A549 (cell line): ENCODE data around the gene PADI4.

Experiments
- CEBPB ChIP-seq, 2 experiments: fragments of >200 bp in 1 of 2; sonication (Bioruptor Twin) in 1 of 2; formaldehyde crosslinking in 1 of 2; IDR thresholded peaks; 2 replicates each; pipeline ENCODE4 v1.6.1; 2012 to 2016
- CTCF ChIP-seq: fragments of >200 bp; sonication (Bioruptor Twin); formaldehyde crosslinking; IDR thresholded peaks from 3 replicates; pipeline ENCODE4 v1.5.1; 2016
- EP300 ChIP-seq, 2 experiments: fragments of >200 bp; sonication (Bioruptor Twin); formaldehyde crosslinking; IDR thresholded peaks; 2 replicates in 1 of 2; 3 replicates in 1 of 2; pipeline ENCODE4 v1.6.1; 2016 to 2017
- ESRRA ChIP-seq: fragments of 150-350 bp; IDR thresholded peaks from 2 replicates; pipeline ENCODE4 v1.6.1; 2014; ENCODE audit warnings: mild to moderate bottlenecking, low read length, borderline replicate concordance
- NR3C1 ChIP-seq: fragments of >200 bp; sonication (Bioruptor Twin); formaldehyde crosslinking; IDR thresholded peaks from 3 replicates; pipeline ENCODE4 v1.6.1; 2017
- POLR2A ChIP-seq: IDR thresholded peaks from 2 replicates; pipeline ENCODE4 v1.6.1; 2012; ENCODE audit warnings: mild to moderate bottlenecking, low read length
- SMC3 ChIP-seq: fragments of >200 bp; sonication (Bioruptor Twin); formaldehyde crosslinking; IDR thresholded peaks from 3 replicates; pipeline ENCODE4 v1.6.1; 2018; ENCODE audit warnings: inconsistent platforms
- TFCP2L1 ChIP-seq: fragments of 250-450 bp; sonication (Bioruptor Pico); IDR thresholded peaks from 2 replicates; pipeline ENCODE4 v1.5.0; 2021; ENCODE audit warnings: mild to moderate bottlenecking
- ZFP36 ChIP-seq: fragments of 450-650 bp; IDR thresholded peaks from 2 replicates; pipeline ENCODE4 v1.6.1; 2014; ENCODE audit warnings: borderline replicate concordance; ENCODE audit not compliant: partially characterized antibody

- TF ChIP-seq CTCF (no peak), NR3C1 (no peak), POLR2A (no peak), CEBPB (IDR thresholded peaks at IDR 0.05) (no peak), TFCP2L1 (CRISPR knock-in tag) (no peak), SMC3 (no peak), EP300 (IDR thresholded peaks at IDR 0.05) (no peak), ZFP36 (no peak), ESRRA (no peak)
Measured at GRCh38 chr1:17293681-17294425, 14.1 kb upstream of the PADI4 start.
